Heart left ventricle (tissue), 13 donors: ENCODE results near the gene HLA-F.

ENCODE experiments used
- POLR2A ChIP-seq, 2 donors: fragments of 450-650 bp; IDR thresholded peaks; one replicate each; pipeline ENCODE4 v1.6.1; 2017; ENCODE audit warnings: antibody characterized with exemption in 2 of 2, mild to moderate bottlenecking in 2 of 2, moderate library complexity in 2 of 2
- TF ChIP-seq, protein P1 (sequence below), 12 donors: fragments of 200-600 bp; sonication (generic) in 4 of 12; IDR thresholded peaks; one replicate each; pipeline versions ENCODE4 v1.5.0 to v1.8.0; 2018 to 2022; ENCODE audit warnings: antibody characterized with exemption in 12 of 12, mild to moderate bottlenecking in 5 of 12
- donor health status: ischemic (EF 13 %, LVEDD 7.1; RV severe dilation, severe dysfunction).
- donor health status: DM: no; HTN: yes; CAD: no.
- donor health status: DM: no; HTN: no; CAD: no.
- donor health status: ischemic (EF 25% LVEDD 6.9; RV normal size, moderate dysfunction).
- donor health status: ischemic (EF 25% LVEDD 5.7; RV mildly dilated, moderate dysfunction).
- donor health status: ischemic (EF 35%, LVEDD 5.7; RV mildly dilated, moderate dysfunction).
- donor health status: nonischemic (EF 11% LVEDD 7.7; RV severe dilation, severe dysfunction).
- donor health status: DM: yes; HTN: yes; CAD: no.
- donor health status: PGD.
- donor health status: ischemic (EF 29% LVEDD 5.4; RV normal size, mild dysfunction).
- donor health status: nonischemic (EF 23%, LVEDD 6.1; RV moderate dilation, normal function).

DNA sequence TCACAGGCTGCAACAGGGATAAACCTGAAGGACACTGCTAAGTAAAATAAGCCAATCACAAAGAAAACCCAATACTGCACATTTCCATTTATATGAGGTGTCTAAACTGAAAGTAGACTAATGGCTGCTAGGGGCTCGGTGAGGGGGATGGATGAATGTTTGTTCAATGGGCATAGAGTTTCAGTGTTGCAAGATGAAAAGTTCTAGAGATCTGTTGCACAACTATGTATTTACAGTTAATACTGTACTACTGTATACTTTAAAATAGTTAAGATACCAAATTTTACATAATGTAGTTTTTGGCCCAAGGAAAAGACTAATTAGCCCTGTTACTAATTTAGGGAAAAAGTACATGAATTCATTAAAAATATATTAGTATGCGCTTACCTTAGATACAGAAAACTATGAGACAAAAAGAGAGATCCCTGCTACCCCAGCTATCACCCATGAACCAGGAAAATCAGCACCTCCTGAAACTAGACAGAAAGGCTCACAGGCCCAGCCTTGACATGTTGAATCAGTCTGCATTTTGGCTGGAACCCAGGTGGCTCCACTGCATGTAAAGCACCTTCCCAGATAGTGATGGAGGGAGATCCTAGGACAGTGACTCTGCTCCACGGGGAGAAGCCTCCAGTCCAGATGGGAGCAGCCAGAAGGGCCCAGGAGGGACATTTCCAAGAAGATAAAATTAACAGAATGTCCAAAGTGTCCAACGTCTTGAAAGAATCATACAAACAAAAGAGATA lies 16.1 kb downstream of the HLA-F start:
- TF ChIP-seq POLR2A (IDR thresholded peaks at IDR 0.05), result no peak
- TF ChIP-seq, protein P1, sequence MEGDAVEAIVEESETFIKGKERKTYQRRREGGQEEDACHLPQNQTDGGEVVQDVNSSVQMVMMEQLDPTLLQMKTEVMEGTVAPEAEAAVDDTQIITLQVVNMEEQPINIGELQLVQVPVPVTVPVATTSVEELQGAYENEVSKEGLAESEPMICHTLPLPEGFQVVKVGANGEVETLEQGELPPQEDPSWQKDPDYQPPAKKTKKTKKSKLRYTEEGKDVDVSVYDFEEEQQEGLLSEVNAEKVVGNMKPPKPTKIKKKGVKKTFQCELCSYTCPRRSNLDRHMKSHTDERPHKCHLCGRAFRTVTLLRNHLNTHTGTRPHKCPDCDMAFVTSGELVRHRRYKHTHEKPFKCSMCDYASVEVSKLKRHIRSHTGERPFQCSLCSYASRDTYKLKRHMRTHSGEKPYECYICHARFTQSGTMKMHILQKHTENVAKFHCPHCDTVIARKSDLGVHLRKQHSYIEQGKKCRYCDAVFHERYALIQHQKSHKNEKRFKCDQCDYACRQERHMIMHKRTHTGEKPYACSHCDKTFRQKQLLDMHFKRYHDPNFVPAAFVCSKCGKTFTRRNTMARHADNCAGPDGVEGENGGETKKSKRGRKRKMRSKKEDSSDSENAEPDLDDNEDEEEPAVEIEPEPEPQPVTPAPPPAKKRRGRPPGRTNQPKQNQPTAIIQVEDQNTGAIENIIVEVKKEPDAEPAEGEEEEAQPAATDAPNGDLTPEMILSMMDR (IDR thresholded peaks at IDR 0.05), result no peak
